Ovary (tissue), 3 donors: Measurements from ENCODE around the gene HDAC11.

Source experiments
- POLR2A ChIP-seq: fragments of 450-650 bp; IDR thresholded peaks from one replicate; pipeline ENCODE4 v1.6.1; 2017; ENCODE audit warnings: antibody characterized with exemption, mild to moderate bottlenecking, moderate library complexity
- TF ChIP-seq, protein P1 (sequence below), 3 donors: fragments of 450-650 bp in 2 of 3; fragments of 200-600 bp in 1 of 3; IDR thresholded peaks; one replicate each; pipeline versions ENCODE4 v1.5.1 to v1.8.0; 2016 to 2022; ENCODE audit warnings: antibody characterized with exemption in 3 of 3, mild to moderate bottlenecking in 1 of 3
- donor health status: DM: no; HTN: no; CAD: no.

DNA sequence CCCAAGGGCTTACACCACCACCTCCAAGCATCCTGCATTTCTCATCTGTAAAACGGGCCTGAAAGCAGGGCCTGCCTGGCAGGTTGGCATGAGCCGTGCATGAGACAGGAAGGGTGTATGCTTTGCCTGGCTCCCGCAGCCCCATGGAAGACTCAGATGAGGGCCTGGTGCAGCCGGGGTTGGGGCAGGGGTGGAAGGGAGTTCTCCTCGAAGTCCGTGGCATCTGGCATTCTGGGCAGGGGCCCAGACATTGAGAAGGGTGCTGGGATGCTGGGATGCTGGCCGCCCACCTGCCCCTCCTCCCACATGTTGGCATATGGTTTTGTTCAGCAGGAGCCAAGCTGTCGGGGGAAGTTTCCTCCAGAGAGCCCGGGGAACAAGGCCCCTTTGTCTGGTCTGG lies 55.8 kb downstream of the HDAC11 start:
- TF ChIP-seq, protein P1, sequence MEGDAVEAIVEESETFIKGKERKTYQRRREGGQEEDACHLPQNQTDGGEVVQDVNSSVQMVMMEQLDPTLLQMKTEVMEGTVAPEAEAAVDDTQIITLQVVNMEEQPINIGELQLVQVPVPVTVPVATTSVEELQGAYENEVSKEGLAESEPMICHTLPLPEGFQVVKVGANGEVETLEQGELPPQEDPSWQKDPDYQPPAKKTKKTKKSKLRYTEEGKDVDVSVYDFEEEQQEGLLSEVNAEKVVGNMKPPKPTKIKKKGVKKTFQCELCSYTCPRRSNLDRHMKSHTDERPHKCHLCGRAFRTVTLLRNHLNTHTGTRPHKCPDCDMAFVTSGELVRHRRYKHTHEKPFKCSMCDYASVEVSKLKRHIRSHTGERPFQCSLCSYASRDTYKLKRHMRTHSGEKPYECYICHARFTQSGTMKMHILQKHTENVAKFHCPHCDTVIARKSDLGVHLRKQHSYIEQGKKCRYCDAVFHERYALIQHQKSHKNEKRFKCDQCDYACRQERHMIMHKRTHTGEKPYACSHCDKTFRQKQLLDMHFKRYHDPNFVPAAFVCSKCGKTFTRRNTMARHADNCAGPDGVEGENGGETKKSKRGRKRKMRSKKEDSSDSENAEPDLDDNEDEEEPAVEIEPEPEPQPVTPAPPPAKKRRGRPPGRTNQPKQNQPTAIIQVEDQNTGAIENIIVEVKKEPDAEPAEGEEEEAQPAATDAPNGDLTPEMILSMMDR (IDR thresholded peaks at IDR 0.05) = no peak
- TF ChIP-seq POLR2A = no peak
